Ishikawa (cell line): ENCODE measurements around the gene APC2.

Experiments used
- CREB1 ChIP-seq: IDR thresholded peaks from 2 replicates; pipeline ENCODE4 v1.6.1; 2012; ENCODE audit warnings: low read depth
- EGR1 ChIP-seq: IDR thresholded peaks from 2 replicates; pipeline ENCODE4 v1.6.1; 2012
- EP300 ChIP-seq: IDR thresholded peaks from 2 replicates; pipeline ENCODE4 v1.6.1; 2012; ENCODE audit warnings: borderline replicate concordance
- FOXM1 ChIP-seq: IDR thresholded peaks from 2 replicates; pipeline ENCODE4 v1.6.1; 2012; ENCODE audit warnings: low read depth, borderline replicate concordance
- RAD21 ChIP-seq: IDR thresholded peaks from 2 replicates; pipeline ENCODE4 v1.6.1; 2012; ENCODE audit warnings: low read depth
- TAF1 ChIP-seq: IDR thresholded peaks from 2 replicates; pipeline ENCODE4 v1.6.1; 2012; ENCODE audit warnings: low read depth, mild to moderate bottlenecking
- TCF12 ChIP-seq: IDR thresholded peaks from 2 replicates; pipeline ENCODE4 v1.6.1; 2012; ENCODE audit warnings: low read depth
- TEAD4 ChIP-seq: IDR thresholded peaks from 2 replicates; pipeline ENCODE4 v1.6.1; 2012
- ZBTB7A ChIP-seq: IDR thresholded peaks from 2 replicates; pipeline ENCODE4 v1.6.1; 2012; ENCODE audit warnings: low read depth
- TF ChIP-seq, protein P1 (sequence below): IDR thresholded peaks from 2 replicates; pipeline ENCODE4 v1.6.1; 2012
- TF ChIP-seq, protein P2 (sequence below): IDR thresholded peaks from 2 replicates; pipeline ENCODE4 v1.6.1; 2012; ENCODE audit warnings: low read depth, mild to moderate bottlenecking

DNA sequence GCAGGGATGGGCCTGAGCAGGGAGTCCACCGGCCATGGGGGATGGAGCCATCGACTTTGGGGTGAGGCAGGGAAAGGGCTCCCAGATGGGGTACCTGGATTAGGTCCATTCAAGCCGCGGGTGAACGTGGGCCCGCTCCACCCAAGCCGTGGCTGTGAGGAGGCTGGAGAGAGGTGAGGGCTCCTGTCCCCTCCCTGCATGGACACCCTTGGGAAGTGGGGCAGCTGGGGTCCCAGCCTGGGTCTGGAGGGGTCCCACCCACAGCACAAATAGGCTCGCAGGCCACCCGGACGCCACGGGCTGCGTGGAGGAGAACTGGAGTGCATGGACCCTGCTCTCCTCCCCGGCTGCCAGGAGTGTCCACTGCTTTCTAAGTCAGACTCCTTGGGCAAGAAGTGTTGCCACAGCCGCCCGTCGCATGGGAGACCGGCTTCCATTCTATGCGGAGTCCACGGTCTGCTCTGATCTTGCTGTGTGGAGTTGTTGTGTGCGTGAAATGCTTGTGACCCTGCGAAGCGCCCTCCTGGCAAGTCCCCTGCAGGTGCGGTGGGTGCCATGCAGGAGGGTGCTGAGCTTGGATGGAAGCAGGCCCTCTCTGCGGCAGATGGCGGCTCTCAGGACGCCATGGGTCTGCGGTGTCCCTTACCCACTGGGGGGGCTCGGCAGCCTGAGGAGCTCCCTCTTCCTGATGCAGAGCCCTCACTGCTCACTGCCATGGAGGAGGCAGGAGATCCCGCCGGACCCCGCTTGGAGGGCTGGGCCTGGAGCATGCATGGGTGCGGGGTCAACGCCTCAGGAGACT lies 40.5 kb upstream of the APC2 start:
- no peak for TF ChIP-seq EGR1
- no peak for TF ChIP-seq TEAD4
- TF ChIP-seq CREB1, result no peak
- TF ChIP-seq TCF12, result no peak
- no peak for TF ChIP-seq RAD21
- TF ChIP-seq FOXM1, result no peak
- TF ChIP-seq, protein P1, sequence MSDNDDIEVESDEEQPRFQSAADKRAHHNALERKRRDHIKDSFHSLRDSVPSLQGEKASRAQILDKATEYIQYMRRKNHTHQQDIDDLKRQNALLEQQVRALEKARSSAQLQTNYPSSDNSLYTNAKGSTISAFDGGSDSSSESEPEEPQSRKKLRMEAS, result no peak
- no peak for TF ChIP-seq ZBTB7A
- no peak for TF ChIP-seq EP300
- TF ChIP-seq, protein P2, sequence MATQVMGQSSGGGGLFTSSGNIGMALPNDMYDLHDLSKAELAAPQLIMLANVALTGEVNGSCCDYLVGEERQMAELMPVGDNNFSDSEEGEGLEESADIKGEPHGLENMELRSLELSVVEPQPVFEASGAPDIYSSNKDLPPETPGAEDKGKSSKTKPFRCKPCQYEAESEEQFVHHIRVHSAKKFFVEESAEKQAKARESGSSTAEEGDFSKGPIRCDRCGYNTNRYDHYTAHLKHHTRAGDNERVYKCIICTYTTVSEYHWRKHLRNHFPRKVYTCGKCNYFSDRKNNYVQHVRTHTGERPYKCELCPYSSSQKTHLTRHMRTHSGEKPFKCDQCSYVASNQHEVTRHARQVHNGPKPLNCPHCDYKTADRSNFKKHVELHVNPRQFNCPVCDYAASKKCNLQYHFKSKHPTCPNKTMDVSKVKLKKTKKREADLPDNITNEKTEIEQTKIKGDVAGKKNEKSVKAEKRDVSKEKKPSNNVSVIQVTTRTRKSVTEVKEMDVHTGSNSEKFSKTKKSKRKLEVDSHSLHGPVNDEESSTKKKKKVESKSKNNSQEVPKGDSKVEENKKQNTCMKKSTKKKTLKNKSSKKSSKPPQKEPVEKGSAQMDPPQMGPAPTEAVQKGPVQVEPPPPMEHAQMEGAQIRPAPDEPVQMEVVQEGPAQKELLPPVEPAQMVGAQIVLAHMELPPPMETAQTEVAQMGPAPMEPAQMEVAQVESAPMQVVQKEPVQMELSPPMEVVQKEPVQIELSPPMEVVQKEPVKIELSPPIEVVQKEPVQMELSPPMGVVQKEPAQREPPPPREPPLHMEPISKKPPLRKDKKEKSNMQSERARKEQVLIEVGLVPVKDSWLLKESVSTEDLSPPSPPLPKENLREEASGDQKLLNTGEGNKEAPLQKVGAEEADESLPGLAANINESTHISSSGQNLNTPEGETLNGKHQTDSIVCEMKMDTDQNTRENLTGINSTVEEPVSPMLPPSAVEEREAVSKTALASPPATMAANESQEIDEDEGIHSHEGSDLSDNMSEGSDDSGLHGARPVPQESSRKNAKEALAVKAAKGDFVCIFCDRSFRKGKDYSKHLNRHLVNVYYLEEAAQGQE, result no peak
- TF ChIP-seq TAF1, result no peak
